HCT116 (cell line): Measurements from ENCODE around the gene PDXK. TPM values are rescaled to one million over a fixed set of nuclear protein-coding genes. Genes with fewer than 3 reads are reported as not detected.

Source experiments
- ATAC-seq: fragments of 200-7000 bp; cut with Tn5 transposase; 2 replicates; pipeline ENCODE4 v1.9.1; 2020; ENCODE audit warnings: mild to moderate bottlenecking, moderate library complexity
- BruUV-seq: library from RNA; stranded (reverse); fragments of 400-500 nt; replicated peaks from 2 replicates; lab custom pipeline; 2021; lab: Mats Ljungman, UMichigan
- CTCF ChIA-PET: fragments of 300-600 bp; sonication (Branson Sonifier 250); formaldehyde crosslinking; loops from one replicate; lab custom pipeline; 2021; ENCODE audit warnings: antibody characterized with exemption; lab: Charles Lee
- POLR2A ChIA-PET: fragments of 300-600, 350-600 bp; sonication (Branson Sonifier 250); formaldehyde crosslinking; loops from one replicate; lab custom pipeline; 2021; ENCODE audit warnings: antibody characterized with exemption; lab: Charles Lee
- RAD21 ChIA-PET, 2 experiments: fragments of 300-600 bp; sonication (Branson Sonifier 250); formaldehyde crosslinking; loops; one replicate each; lab custom pipeline; 2023; ENCODE audit warnings: low total read pairs in 2 of 2; ENCODE audit not compliant: uncharacterized antibody in 2 of 2, unreplicated experiment in 2 of 2, low non-redundant PET in 1 of 2; lab: Charles Lee
- DNase-seq: peaks from one replicate; pipeline ENCODE4 v3.0.0-alpha.2; 2010; ENCODE audit warnings: low read depth, low spot score
- H2AFZ ChIP-seq: fragments of 200-600 bp; shearing (Covaris generic), sonication (generic); 2 replicates; pipeline ENCODE4 v1.6.1; 2017; ENCODE audit warnings: low read depth, mixed run types, mixed read lengths, antibody characterized with exemption, low read length; ENCODE audit not compliant: poor library complexity, severe bottlenecking
- H3K27ac ChIP-seq: 2 replicates; pipeline ENCODE4 v1.5.1; 2012; ENCODE audit warnings: low read depth, low read length
- H3K27me3 ChIP-seq: fragments of 200-600 bp; sonication (generic); 2 replicates; pipeline ENCODE4 v1.6.1; 2016; ENCODE audit warnings: mixed run types, low read length, mixed read lengths; ENCODE audit not compliant: insufficient read depth
- H3K36me3 ChIP-seq, 2 experiments: fragments of 200-500 bp in 1 of 2; fragments of 200-600 bp in 1 of 2; sonication (Bioruptor generic) in 1 of 2; sonication (generic) in 1 of 2; 2 replicates each; pipeline versions ENCODE4 v1.5.1 to v1.6.1; 2014 to 2016; ENCODE audit warnings: low read length in 2 of 2, inconsistent platforms in 1 of 2, mixed read lengths in 1 of 2, mixed run types in 1 of 2; ENCODE audit not compliant: insufficient read depth in 2 of 2, control insufficient read depth in 1 of 2
- H3K4me1 ChIP-seq, 2 experiments: fragments of 200-600 bp in 1 of 2; sonication (generic) in 1 of 2; 2 replicates each; pipeline versions ENCODE4 v1.5.1 to v1.6.1; 2012 to 2017; ENCODE audit warnings: low read length in 2 of 2, inconsistent platforms in 1 of 2, mild to moderate bottlenecking in 1 of 2, mixed read lengths in 1 of 2, mixed run types in 1 of 2, moderate library complexity in 1 of 2; ENCODE audit not compliant: insufficient read depth in 2 of 2, control insufficient read depth in 1 of 2
- H3K4me2 ChIP-seq: fragments of 200-600 bp; sonication (generic); 2 replicates; pipeline ENCODE4 v1.6.1; 2017; ENCODE audit warnings: mixed run types, low read length, mixed read lengths
- H3K4me3 ChIP-seq, 2 experiments: fragments of 200-600 bp in 1 of 2; sonication (generic) in 1 of 2; replicated peaks in 1 of 2; 2 replicates each; pipeline ENCODE4 v1.5.1; 2011 to 2016; ENCODE audit warnings: low read length in 2 of 2, control low read depth in 1 of 2, low read depth in 1 of 2, mild to moderate bottlenecking in 1 of 2, mixed read lengths in 1 of 2, mixed run types in 1 of 2
- H3K79me2 ChIP-seq: fragments of 200-600 bp; sonication (generic); 2 replicates; pipeline ENCODE4 v1.6.1; 2017; ENCODE audit warnings: mild to moderate bottlenecking, mixed run types, low read length, moderate library complexity, mixed read lengths; ENCODE audit not compliant: insufficient read depth
- H3K9ac ChIP-seq: fragments of 200-600 bp; sonication (generic); 2 replicates; pipeline ENCODE4 v1.6.1; 2016; ENCODE audit warnings: low read length, mixed read lengths
- H3K9me2 ChIP-seq: fragments of 200-600 bp; sonication (generic), shearing (Covaris generic); 2 replicates; pipeline ENCODE4 v1.6.1; 2017; ENCODE audit warnings: mixed run types, mild to moderate bottlenecking, moderate library complexity; ENCODE audit not compliant: insufficient read depth
- H3K9me3 ChIP-seq, 2 experiments: fragments of 200-500 bp in 1 of 2; fragments of 200-600 bp in 1 of 2; sonication (Bioruptor generic) in 1 of 2; sonication (generic) in 1 of 2; 2 replicates each; pipeline ENCODE4 v1.6.1; 2014 to 2017; ENCODE audit warnings: low read length in 2 of 2, mixed read lengths in 2 of 2, inconsistent platforms in 1 of 2, low read depth in 1 of 2, mild to moderate bottlenecking in 1 of 2, mixed run types in 1 of 2, moderate library complexity in 1 of 2; ENCODE audit not compliant: control insufficient read depth in 1 of 2, insufficient read depth in 1 of 2
- H4K20me1 ChIP-seq: fragments of 200-600 bp; sonication (generic), shearing (Covaris generic); 2 replicates; pipeline ENCODE4 v1.6.1; 2017; ENCODE audit warnings: mixed run types, mild to moderate bottlenecking, moderate library complexity; ENCODE audit not compliant: insufficient read depth
- CTCF ChIP-seq, 3 experiments: fragments of 200-600 bp in 1 of 3; sonication (generic) in 1 of 3; IDR thresholded peaks in 2 of 3; conservative IDR thresholded peaks in 1 of 3; 2 replicates each; pipeline ENCODE4 v1.5.1; 2012 to 2017; ENCODE audit warnings: low read depth in 2 of 3, low read length in 2 of 3, antibody characterized with exemption in 1 of 3, borderline replicate concordance in 1 of 3, control low read depth in 1 of 3, mild to moderate bottlenecking in 1 of 3, mixed read lengths in 1 of 3, mixed run types in 1 of 3, moderate library complexity in 1 of 3; ENCODE audit not compliant: insufficient read depth in 1 of 3
- POLR2AphosphoS5 ChIP-seq: IDR thresholded peaks from 2 replicates; pipeline ENCODE4 v1.6.1; 2011; ENCODE audit warnings: mild to moderate bottlenecking, low read depth, low read length, moderate library complexity
- intact Hi-C: fragments of 100-400 bp; cut with micrococcal nuclease; formaldehyde crosslinking; loops from 2 replicates; pipeline ENCODE4 v1.10.0; 2022
- total RNA-seq: library from RNA; stranded (reverse); gene quantifications from one replicate; pipeline ENCODE4 v1.2.1, GENCODE V29; 2021; ENCODE audit not compliant: unreplicated experiment

PDXK gene
- total RNA-seq, 1 experiment from 2014 or later: 127 TPM

DNA sequence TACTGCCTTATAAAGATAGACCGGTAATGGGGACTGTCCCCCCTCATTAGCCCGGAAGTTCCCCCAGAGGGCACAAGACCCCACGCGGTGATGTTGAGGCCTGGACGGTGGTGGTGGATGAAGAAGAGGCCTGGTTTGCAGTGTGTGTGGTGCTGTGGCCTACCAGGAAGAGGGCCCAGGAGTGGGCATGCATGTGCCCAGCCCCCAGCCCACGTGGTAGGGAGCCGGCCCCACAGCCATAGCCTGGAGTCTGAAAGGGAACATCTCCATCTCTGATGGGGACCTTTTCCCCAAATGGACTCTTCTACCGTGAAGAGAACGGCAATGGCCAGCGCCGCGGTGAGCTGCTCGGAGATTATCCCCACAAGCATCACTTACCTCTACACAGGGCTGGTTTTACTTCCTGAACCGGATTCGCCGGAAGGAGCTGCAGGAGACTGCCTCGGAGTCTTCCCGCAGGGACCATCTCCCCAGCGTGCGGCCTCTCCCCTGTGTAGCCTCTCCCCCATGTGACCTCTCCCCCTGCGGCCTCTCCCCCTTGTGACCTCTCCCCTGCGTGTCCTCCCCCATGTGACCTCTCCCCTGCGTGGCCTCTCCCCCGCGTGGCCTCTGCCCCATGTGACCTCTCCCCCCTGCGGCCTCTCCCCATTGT lies 91.0 kb downstream of the PDXK start:
- no peak overlapping the region for H3K4me3 ChIP-seq
- no peaks in the 10 kb centered on the region for H3K9me2 ChIP-seq
- H3K9me3 ChIP-seq: no peaks in the 10 kb centered on the region
- ChIA-PET POLR2A (no interaction called here), RAD21 (interaction anchor here (1.0 to 1.1 kb wide), 3 partner anchors 54 to 165 kb away, joined by 3 read pairs; no protein-coding TSS in a partner anchor), CTCF (interaction anchor here (0.5 to 1.3 kb wide), 3 partner anchors 128 to 487 kb away, joined by 5 to 10 read pairs (median 6); no protein-coding TSS in a partner anchor)
- DNase-seq: no peak
- no peaks in the 10 kb centered on the region for H4K20me1 ChIP-seq
- no peak overlapping the region for H3K4me2 ChIP-seq
- no TSS peak for BruUV-seq
- H3K79me2 ChIP-seq: no peaks in the 10 kb centered on the region
- no peak overlapping the region for H3K9ac ChIP-seq
- no peaks in the 10 kb centered on the region for H3K27me3 ChIP-seq
- TF ChIP-seq CTCF (IDR thresholded peaks at IDR 0.05 in 2 of 3, conservative IDR thresholded peaks at IDR 0.05 in 1 of 3; ENCODE audit: borderline replicate concordance in 1 of 3, insufficient read depth in 1 of 3, low read depth in 2 of 3, low read length in 2 of 3): no peak
- peak; percentile 20; the same call in 1 of the 2 replicates for TF ChIP-seq POLR2AphosphoS5
- intact Hi-C loops: loop anchor here (1.0 kb wide), 2 partner anchors 129 to 165 kb away; no protein-coding TSS in a partner anchor
- peaks cover 10 to 18% of the 10 kb centered on the region in 2 experiments for H3K4me1 ChIP-seq
- ATAC-seq: no peak
- no peak overlapping the region for H2AFZ ChIP-seq
- H3K27ac ChIP-seq: no peak overlapping the region
- H3K36me3 ChIP-seq: no peaks in the 10 kb centered on the region; a peak in 1 of 4 replicates
